Measurements from ENCODE around the gene CTAGE4. TPM values are rescaled to one million over a fixed set of nuclear protein-coding genes. Genes with fewer than 3 reads are reported as not detected.
"Not testable (repeated sequence)": the region's sequence is repeated elsewhere in the genome, so short reads cannot be mapped to it uniquely, and the experiment has no call there.

CTAGE4 gene, protein sequence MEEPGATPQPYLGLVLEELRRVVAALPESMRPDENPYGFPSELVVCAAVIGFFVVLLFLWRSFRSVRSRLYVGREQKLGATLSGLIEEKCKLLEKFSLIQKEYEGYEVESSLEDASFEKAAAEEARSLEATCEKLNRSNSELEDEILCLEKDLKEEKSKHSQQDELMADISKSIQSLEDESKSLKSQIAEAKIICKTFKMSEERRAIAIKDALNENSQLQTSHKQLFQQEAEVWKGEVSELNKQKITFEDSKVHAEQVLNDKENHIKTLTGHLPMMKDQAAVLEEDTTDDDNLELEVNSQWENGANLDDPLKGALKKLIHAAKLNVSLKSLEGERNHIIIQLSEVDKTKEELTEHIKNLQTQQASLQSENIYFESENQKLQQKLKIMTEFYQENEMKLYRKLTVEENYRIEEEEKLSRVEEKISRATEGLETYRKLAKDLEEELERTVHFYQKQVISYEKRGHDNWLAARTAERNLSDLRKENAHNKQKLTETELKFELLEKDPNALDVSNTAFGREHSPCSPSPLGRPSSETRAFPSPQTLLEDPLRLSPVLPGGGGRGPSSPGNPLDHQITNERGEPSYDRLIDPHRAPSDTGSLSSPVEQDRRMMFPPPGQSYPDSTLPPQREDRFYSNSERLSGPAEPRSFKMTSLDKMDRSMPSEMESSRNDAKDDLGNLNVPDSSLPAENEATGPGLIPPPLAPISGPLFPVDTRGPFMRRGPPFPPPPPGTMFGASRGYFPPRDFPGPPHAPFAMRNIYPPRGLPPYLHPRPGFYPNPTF
- polyA plus RNA-seq (2013, experiment 1 of 2), result 0.18 TPM
- 0.19 TPM for polyA plus RNA-seq (2013, experiment 2 of 2)

- H3K23ac ChIP-seq (ENCODE audit: low read depth, low read length, poor library complexity); H3K36me3 ChIP-seq (replicated peaks in 1 of 2; ENCODE audit: control insufficient read depth in 2 of 2, insufficient read depth in 2 of 2, low read length in 2 of 2); H3K9ac ChIP-seq (ENCODE audit: low read depth, low read length, poor library complexity); H4K8ac ChIP-seq (ENCODE audit: low read depth, low read length); H4K91ac ChIP-seq (ENCODE audit: low read depth, low read length, poor library complexity); H3K27ac ChIP-seq (replicated peaks; ENCODE audit: low read length); H2BK15ac ChIP-seq (ENCODE audit: low read length); H3K14ac ChIP-seq (ENCODE audit: low read length); H3K18ac ChIP-seq (ENCODE audit: low read length); H3K9me3 ChIP-seq (replicated peaks in 1 of 2; ENCODE audit: control insufficient read depth in 2 of 2, insufficient read depth in 1 of 2, low read depth in 1 of 2, low read length in 2 of 2); H2BK12ac ChIP-seq (ENCODE audit: low read length); H2BK5ac ChIP-seq (ENCODE audit: low read length); H3K4me1 ChIP-seq (ENCODE audit: control insufficient read depth in 2 of 2, insufficient read depth in 1 of 2, low read depth in 1 of 2, low read length in 2 of 2); H3K4ac ChIP-seq (ENCODE audit: low read length); H3K79me1 ChIP-seq (ENCODE audit: low read depth, low read length); H2AFZ ChIP-seq (ENCODE audit: low read length); H2BK120ac ChIP-seq (ENCODE audit: low read depth, low read length); H2AK5ac ChIP-seq (ENCODE audit: low read depth, low read length); H3K27me3 ChIP-seq (ENCODE audit: control insufficient read depth in 3 of 3, insufficient read depth in 3 of 3, low read depth in 1 of 3, low read length in 3 of 3); H3K4me3 ChIP-seq (ENCODE audit: low read length in 2 of 2); H3K4me2 ChIP-seq (ENCODE audit: insufficient read depth, low read length, poor library complexity, severe bottlenecking); DNase-seq (ENCODE audit: low spot score): not testable (repeated sequence)
- no CpG with 5 or more reads among the region's 19 CpGs for WGBS, 2 donors (ENCODE audit: extremely low coverage in 2 of 2, insufficient read length in 2 of 2, insufficient replicate concordance in 1 of 2)
Observed at GRCh38 chr7:144183166-144183565, at the start of gene CTAGE4. CTAGE4 (plus strand) TSS chr7:144183466; CDS start chr7:144183504, 38 bp downstream.

DNA sequence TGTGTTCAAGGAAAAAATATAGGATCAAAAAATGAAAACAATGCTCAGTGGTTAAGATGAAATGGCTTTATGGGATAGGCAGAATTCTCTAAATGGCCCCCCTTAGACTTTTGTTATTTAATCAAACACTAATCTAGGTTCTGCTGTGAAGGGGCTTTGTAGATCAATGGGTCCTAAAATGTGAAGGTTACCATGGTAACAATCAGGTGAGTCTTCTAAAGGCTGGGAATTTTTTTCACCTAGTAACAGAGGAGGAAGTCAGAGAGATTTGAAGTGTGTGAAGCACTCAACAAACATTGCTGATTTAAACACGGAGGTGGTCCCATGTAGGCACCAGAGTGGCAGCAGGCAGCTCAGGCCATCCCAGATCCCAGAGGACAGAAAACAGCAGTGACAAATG is 49.1 kb upstream of the CTAGE4 start:
- H2BK12ac ChIP-seq (ENCODE audit: low read length), result no peak overlapping the region
- no peak overlapping the region for H3K4me2 ChIP-seq (ENCODE audit: insufficient read depth, low read length, poor library complexity, severe bottlenecking)
- H3K79me1 ChIP-seq (ENCODE audit: low read depth, low read length), result no peaks in the 10 kb centered on the region
- no peak overlapping the region for H4K8ac ChIP-seq (ENCODE audit: low read depth, low read length)
- no peak overlapping the region for H2AFZ ChIP-seq (ENCODE audit: low read length)
- H2BK15ac ChIP-seq (ENCODE audit: low read length), result no peak overlapping the region
- H3K27me3 ChIP-seq (ENCODE audit: control insufficient read depth in 3 of 3, insufficient read depth in 3 of 3, low read depth in 1 of 3, low read length in 3 of 3), result no peaks in the 10 kb centered on the region
- H3K36me3 ChIP-seq (replicated peaks in 1 of 2; ENCODE audit: control insufficient read depth in 2 of 2, insufficient read depth in 2 of 2, low read length in 2 of 2), result no peaks in the 10 kb centered on the region
- no peak overlapping the region for H4K91ac ChIP-seq (ENCODE audit: low read depth, low read length, poor library complexity)
- H2BK120ac ChIP-seq (ENCODE audit: low read depth, low read length), result no peak overlapping the region
- H3K14ac ChIP-seq (ENCODE audit: low read length), result no peak overlapping the region
- H3K9ac ChIP-seq (ENCODE audit: low read depth, low read length, poor library complexity), result no peak overlapping the region
- H3K4me1 ChIP-seq (ENCODE audit: control insufficient read depth in 2 of 2, insufficient read depth in 1 of 2, low read depth in 1 of 2, low read length in 2 of 2), result no peaks in the 10 kb centered on the region
- H2AK5ac ChIP-seq (ENCODE audit: low read depth, low read length), result no peak overlapping the region
- no peaks in the 10 kb centered on the region for H3K9me3 ChIP-seq (replicated peaks in 1 of 2; ENCODE audit: control insufficient read depth in 2 of 2, insufficient read depth in 1 of 2, low read depth in 1 of 2, low read length in 2 of 2)
- no peak overlapping the region for H3K4me3 ChIP-seq (ENCODE audit: low read length in 2 of 2)
- no peak overlapping the region for H3K23ac ChIP-seq (ENCODE audit: low read depth, low read length, poor library complexity)
- no peak overlapping the region for H3K4ac ChIP-seq (ENCODE audit: low read length)
- no CpG with 5 or more reads among the region's 1 CpG for WGBS, 2 donors (ENCODE audit: extremely low coverage in 2 of 2, insufficient read length in 2 of 2, insufficient replicate concordance in 1 of 2)
- H3K18ac ChIP-seq (ENCODE audit: low read length), result no peak overlapping the region
- H2BK5ac ChIP-seq (ENCODE audit: low read length), result no peak overlapping the region
- no peak for DNase-seq (ENCODE audit: low spot score)
- H3K27ac ChIP-seq (replicated peaks; ENCODE audit: low read length), result no peak overlapping the region

- Histone ChIP-seq H3K27ac (replicated peaks; ENCODE audit: low read length) (no peak overlapping the region), H3K27me3 (ENCODE audit: control insufficient read depth in 3 of 3, insufficient read depth in 3 of 3, low read depth in 1 of 3, low read length in 3 of 3) (no peaks in the 10 kb centered on the region), H3K14ac (ENCODE audit: low read length) (no peak overlapping the region)
Observed at GRCh38 chr7:144137501-144137900, 45.8 kb upstream of the CTAGE4 start.

GRCh38 chr7:144142187-144142586 is 41.1 kb upstream of the CTAGE4 start:
- Histone ChIP-seq H3K9me3 (replicated peaks in 1 of 2; ENCODE audit: control insufficient read depth in 2 of 2, insufficient read depth in 1 of 2, low read depth in 1 of 2, low read length in 2 of 2) (peaks cover 0 to 2% of the 10 kb centered on the region in 2 donors), H2BK120ac (ENCODE audit: low read depth, low read length) (no peak overlapping the region), H3K9ac (ENCODE audit: low read depth, low read length, poor library complexity) (no peak overlapping the region), H3K4ac (ENCODE audit: low read length) (no peak overlapping the region), H4K91ac (ENCODE audit: low read depth, low read length, poor library complexity) (no peak overlapping the region), H2BK15ac (ENCODE audit: low read length) (no peak overlapping the region), H3K27ac (replicated peaks; ENCODE audit: low read length) (no peak overlapping the region), H3K23ac (ENCODE audit: low read depth, low read length, poor library complexity) (no peak overlapping the region), H3K18ac (ENCODE audit: low read length) (no peak overlapping the region), H3K79me1 (ENCODE audit: low read depth, low read length) (no peaks in the 10 kb centered on the region), H2AK5ac (ENCODE audit: low read depth, low read length) (no peak overlapping the region), H3K14ac (ENCODE audit: low read length) (no peak overlapping the region), H3K4me3 (ENCODE audit: low read length in 2 of 2) (no peak overlapping the region), H2AFZ (ENCODE audit: low read length) (no peak overlapping the region), H3K4me2 (ENCODE audit: insufficient read depth, low read length, poor library complexity, severe bottlenecking) (no peak overlapping the region), H2BK12ac (ENCODE audit: low read length) (no peak overlapping the region), H3K4me1 (ENCODE audit: control insufficient read depth in 2 of 2, insufficient read depth in 1 of 2, low read depth in 1 of 2, low read length in 2 of 2) (no peaks in the 10 kb centered on the region), H4K8ac (ENCODE audit: low read depth, low read length) (no peak overlapping the region), H3K27me3 (ENCODE audit: control insufficient read depth in 3 of 3, insufficient read depth in 3 of 3, low read depth in 1 of 3, low read length in 3 of 3) (no peaks in the 10 kb centered on the region), H2BK5ac (ENCODE audit: low read length) (no peak overlapping the region), H3K36me3 (replicated peaks in 1 of 2; ENCODE audit: control insufficient read depth in 2 of 2, insufficient read depth in 2 of 2, low read length in 2 of 2) (no peaks in the 10 kb centered on the region)
- WGBS, 2 donors (ENCODE audit: extremely low coverage in 2 of 2, insufficient read length in 2 of 2, insufficient replicate concordance in 1 of 2), result no CpG with 5 or more reads among the region's 3 CpGs
- DNase-seq (ENCODE audit: low spot score), result no peak

More at GRCh38 chr7:144137501-144137900, 45.8 kb upstream of the CTAGE4 start:
- H2BK15ac ChIP-seq (ENCODE audit: low read length), result no peak overlapping the region
- H3K9me3 ChIP-seq (replicated peaks in 1 of 2; ENCODE audit: control insufficient read depth in 2 of 2, insufficient read depth in 1 of 2, low read depth in 1 of 2, low read length in 2 of 2), result no peaks in the 10 kb centered on the region
- H2AFZ ChIP-seq (ENCODE audit: low read length), result no peak overlapping the region
- no peak overlapping the region for H3K23ac ChIP-seq (ENCODE audit: low read depth, low read length, poor library complexity)
- H2BK120ac ChIP-seq (ENCODE audit: low read depth, low read length), result no peak overlapping the region
- no peak overlapping the region for H3K18ac ChIP-seq (ENCODE audit: low read length)
- no peak overlapping the region for H3K9ac ChIP-seq (ENCODE audit: low read depth, low read length, poor library complexity)
- H3K4ac ChIP-seq (ENCODE audit: low read length), result no peak overlapping the region
- H2AK5ac ChIP-seq (ENCODE audit: low read depth, low read length), result no peak overlapping the region
- no peaks in the 10 kb centered on the region for H3K79me1 ChIP-seq (ENCODE audit: low read depth, low read length)
- WGBS, 2 donors (ENCODE audit: extremely low coverage in 2 of 2, insufficient read length in 2 of 2, insufficient replicate concordance in 1 of 2), result no CpG with 5 or more reads among the region's 1 CpG
- H3K4me1 ChIP-seq (ENCODE audit: control insufficient read depth in 2 of 2, insufficient read depth in 1 of 2, low read depth in 1 of 2, low read length in 2 of 2), result no peaks in the 10 kb centered on the region
- H3K4me3 ChIP-seq (ENCODE audit: low read length in 2 of 2), result no peak overlapping the region
- no peak for DNase-seq (ENCODE audit: low spot score)
- no peak overlapping the region for H4K91ac ChIP-seq (ENCODE audit: low read depth, low read length, poor library complexity)
- H3K36me3 ChIP-seq (replicated peaks in 1 of 2; ENCODE audit: control insufficient read depth in 2 of 2, insufficient read depth in 2 of 2, low read length in 2 of 2), result no peaks in the 10 kb centered on the region
- no peak overlapping the region for H2BK5ac ChIP-seq (ENCODE audit: low read length)
- H2BK12ac ChIP-seq (ENCODE audit: low read length), result no peak overlapping the region
- no peak overlapping the region for H3K4me2 ChIP-seq (ENCODE audit: insufficient read depth, low read length, poor library complexity, severe bottlenecking)
- no peak overlapping the region for H4K8ac ChIP-seq (ENCODE audit: low read depth, low read length)
